COR-L47 (cell line): Measurements from ENCODE around the gene SAFB.
"Not testable (repeated sequence)": the region's sequence is repeated elsewhere in the genome, so short reads cannot be mapped to it uniquely, and the experiment has no call there.

Experiments used
- DNase-seq: peaks from one replicate; lab custom pipeline; 2025; lab: John Stamatoyannopoulos, UW

The SAFB gene

GRCh38 chr19:5684694-5685430, 62.0 kb downstream of the SAFB start:
- no peak for DNase-seq

GRCh38 chr19:5686326-5686646, 63.4 kb downstream of the SAFB start:
- DNase-seq = no peak

DNA sequence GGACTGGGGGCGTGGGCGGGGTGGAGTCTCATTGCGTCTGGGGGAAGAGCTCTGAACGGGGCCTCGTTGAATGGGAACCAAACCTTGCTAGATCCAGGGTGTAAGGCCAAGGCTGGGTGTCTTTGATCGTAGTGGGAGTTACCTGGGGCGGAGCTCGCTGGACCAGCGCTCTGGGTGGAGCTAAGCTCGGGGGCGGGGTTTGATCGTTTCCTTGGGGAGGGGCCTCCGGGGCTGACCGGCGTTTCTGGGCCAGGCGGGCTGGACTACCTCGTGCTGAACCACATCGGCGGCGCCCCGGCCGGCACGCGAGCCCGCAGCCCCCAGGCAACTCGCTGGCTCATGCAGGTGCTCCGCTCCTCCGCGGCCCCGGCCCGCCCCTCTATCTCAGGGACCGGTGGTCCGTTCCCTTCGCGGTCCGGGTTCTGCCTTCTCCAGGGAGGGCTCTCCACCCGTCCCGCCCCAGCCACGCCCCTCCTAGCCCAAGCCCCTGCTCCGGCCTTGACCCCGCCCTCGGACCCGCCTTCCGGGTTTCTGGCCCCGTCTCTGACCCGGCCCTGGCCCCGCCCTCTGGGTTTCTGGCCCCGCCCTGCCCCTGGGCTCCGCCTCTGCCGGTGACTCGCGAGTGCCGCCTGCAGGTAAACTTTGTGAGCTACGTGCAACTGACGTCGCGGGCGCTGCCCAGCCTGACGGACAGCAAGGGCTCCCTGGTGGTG, 63.9 kb downstream of the SAFB start:
- peak; percentile 85 for DNase-seq

DNA sequence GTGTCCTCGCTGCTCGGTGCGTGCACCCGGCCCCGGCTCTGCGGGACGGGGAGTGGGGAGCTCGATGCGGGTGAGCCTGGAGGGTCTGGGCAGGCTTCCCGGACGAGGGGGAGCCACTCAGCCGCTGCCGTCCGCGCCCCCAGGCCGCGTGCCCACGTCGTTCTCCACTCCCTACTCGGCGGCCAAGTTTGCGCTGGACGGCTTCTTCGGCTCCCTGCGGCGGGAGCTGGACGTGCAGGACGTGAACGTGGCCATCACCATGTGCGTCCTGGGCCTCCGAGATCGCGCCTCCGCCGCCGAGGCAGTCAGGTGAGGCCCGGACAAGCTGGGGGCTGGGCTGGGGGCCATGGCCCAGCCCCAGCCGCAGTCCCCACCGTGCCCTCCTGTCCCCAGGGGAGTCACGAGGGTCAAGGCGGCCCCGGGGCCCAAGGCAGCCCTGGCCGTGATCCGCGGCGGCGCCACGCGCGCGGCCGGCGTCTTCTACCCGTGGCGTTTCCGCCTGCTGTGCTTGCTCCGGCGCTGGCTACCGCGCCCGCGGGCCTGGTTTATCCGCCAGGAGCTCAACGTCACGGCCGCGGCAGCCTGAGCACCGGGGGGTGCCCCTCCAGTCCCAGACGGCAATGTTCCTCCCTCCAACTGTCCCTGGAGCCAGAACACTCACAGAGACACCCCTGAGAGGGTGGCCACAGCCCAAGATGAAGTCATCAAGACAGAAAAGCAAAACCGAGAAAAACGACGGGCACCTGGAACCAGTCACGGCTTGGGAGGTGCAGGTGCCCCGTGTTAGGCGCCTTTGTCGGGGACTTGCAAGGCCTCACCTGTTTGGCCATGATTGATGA, 64.7 kb downstream of the SAFB start:
- DNase-seq = no peak

DNA sequence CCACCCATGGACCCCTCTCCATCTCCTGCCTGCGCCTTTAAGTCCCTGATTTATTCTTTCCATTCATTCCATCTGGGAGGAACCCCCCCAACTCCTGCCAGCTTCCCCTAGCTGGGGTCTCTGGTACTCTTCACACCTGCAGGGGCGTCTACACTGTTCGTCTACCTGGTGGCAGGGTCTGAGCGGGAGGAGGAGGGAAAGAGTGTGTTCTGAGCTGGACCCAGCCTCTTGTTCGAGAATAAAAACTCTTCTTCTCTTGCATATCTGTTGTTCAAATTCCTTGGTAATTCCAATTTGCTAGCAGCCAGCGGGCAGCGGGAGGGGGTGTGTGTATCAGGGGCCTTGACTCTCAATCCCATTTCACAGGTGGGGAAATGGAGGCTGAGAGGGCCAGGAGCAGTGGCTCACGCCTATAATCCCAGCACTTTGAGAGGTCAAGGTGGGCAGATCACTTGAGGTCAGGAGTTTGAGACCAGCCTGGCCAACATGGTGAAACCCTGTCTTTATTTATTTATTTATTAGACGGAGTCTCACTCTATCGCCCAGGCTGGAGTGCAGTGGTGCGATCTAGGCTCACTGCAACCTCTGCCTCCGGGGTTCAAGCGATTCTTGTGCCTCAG, 65.5 kb downstream of the SAFB start:
- DNase-seq = not testable (repeated sequence)

GRCh38 chr19:5690125-5690954, 67.5 kb downstream of the SAFB start, which contains the start of gene RPL36:
RPL36 (plus strand) TSS chr19:5690295; CDS start chr19:5690508, 213 bp downstream.
- peak; percentile 94 for DNase-seq

DNA sequence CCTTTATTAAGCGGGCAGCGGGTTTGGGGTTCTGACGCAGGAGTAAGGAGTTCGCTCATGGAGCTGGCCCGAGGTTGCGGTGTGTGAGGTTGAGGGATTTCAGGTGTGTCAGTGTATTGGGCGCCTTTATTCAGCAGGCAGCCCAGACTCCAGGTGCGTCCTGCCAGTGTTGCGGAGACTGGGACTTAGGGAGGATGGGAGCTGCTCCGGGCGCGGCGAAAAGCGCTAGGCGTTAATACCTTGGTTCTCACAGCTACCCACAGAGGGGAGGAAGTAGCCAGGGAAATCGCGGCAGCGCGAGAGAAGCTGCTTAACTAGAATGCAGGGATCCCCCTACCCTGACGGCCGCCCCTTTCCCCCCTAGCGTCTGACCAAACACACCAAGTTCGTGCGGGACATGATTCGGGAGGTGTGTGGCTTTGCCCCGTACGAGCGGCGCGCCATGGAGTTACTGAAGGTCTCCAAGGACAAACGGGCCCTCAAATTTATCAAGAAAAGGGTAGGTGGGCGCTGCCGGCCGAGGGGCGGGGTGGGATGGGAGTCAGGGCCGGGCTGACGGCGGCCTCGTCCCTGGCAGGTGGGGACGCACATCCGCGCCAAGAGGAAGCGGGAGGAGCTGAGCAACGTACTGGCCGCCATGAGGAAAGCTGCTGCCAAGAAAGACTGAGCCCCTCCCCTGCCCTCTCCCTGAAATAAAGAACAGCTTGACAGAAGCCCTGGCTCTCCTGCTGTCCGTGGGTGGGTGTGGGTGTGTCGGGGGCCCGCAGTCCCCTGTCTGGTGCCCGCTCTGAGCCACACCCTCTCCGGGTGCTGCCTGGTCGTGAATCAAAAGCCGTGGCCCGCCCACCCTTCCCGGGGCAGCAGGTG, 68.3 kb downstream of the SAFB start:
- DNase-seq = peak; percentile 61

GRCh38 chr19:5691822-5692722, 69.2 kb downstream of the SAFB start:
- DNase-seq = no peak

DNA sequence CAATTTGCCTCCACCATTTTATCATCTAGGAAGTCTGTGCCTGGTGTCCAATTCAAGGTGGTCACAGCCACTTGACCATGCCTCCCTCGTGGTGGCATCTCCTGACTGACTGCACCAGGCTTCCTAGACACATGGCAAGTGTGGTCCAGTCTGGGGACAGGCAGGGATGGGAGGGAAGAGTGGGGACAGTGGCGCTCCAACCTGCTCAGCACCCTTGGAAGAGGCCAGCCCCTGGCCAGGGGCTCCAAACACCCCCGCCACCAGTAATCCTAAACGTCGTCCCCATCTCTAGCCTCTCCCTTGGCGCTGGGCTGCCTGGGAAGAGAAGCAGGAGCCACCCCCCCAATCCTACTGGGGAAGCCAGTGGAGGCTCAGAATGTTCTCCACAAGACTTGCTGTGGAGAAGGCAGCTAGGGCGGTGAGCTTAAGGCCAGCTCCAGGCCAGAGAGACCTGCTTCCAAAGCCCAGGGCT, 69.9 kb downstream of the SAFB start:
- no peak for DNase-seq

DNA sequence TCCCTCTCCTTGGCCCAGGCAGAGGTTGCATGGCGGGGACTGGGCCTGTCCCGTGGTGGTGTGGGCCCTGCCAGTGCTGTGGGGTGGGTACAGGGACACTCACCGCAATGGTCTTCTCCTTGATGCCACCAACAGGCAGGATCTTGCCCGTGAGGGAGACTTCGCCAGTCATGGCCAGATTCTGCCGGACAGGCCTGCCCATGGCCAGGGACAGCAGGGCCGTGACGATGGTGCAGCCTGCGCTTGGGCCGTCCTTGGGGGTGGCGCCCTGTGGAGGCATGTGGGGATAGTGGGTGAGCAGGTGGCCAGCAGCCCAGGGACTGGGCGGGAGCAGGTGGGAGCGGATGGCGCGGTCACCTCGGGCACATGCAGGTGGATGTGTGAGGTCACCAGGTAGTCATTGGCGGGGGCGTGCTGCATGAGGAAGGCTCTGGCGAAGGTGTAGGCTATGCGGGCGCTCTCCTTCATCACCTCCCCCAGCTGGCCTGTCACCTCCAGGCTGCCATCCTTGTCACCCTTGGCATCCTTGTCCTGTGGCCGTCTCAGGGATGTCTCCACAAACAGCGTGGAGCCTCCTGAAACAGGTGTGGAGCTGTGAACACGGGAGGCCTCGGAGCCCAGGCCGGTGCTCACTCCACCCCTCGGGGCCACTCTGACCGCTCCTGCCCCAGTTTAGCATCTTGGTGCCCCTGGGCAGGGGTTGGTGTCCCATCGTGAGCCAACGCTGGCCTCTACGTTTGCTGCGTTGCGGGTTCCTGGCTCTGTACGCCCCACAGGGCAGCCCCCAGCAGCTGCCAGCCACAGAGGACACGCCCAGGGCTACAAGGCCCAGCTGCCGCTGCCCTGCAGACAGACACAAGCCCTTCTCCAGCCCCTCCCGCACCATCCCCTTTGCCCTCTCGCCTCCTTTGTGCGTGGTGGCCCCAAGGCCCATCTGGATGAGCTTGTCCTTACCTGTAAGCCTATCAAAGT, 70.6 kb downstream of the SAFB start:
- DNase-seq = no peak

- no peak for DNase-seq
Observed at GRCh38 chr19:5694167-5694955, 71.5 kb downstream of the SAFB start.

DNA sequence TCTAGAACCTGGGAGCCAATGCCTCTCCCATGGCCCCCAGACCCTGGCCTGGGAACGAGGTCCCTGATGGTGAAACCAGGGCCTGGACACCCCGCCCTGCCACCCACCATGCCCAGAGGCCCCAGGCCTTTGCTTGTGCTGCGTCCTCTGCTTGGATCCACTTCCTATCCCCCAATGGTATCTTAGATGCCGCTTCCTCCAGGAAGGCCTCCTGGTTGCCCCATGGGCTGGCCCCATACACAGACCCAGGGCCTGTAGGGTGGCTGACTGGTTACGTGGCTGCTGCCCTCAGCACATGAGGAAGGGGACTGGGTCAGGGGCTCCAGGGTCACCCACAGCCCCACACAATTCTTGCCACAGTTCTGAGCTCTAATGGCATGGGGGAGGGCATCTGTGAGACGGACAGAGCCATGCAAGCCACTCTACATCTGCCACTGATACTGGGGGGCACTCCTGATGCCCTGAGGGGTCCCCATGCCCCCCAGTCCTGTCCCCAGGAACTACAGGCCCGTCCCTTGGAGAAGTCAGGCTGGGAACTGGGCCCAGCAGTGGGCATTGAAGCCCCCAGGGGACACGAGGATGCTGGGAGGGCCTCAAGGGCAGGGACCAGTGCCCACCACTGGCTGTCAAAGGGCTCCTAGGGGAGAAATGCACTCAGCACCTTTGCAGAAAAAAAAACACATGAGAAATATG, 72.2 kb downstream of the SAFB start:
- DNase-seq = no peak

GRCh38 chr19:5695649-5696195, 72.8 kb downstream of the SAFB start:
- no peak for DNase-seq

- DNase-seq = no peak
Observed at GRCh38 chr19:5696196-5697021, 73.5 kb downstream of the SAFB start.
